HepG2 (cell line): ENCODE results near the gene PYGL. TPM values are rescaled to one million over a fixed set of nuclear protein-coding genes. Genes with fewer than 3 reads are reported as not detected.
A peak's percentile ranks its signal among the peaks of the same experiment; 100 is the strongest.

Source experiments
- ATM ChIP-seq: fragments of 450-650 bp; IDR thresholded peaks from 2 replicates; pipeline ENCODE4 v1.7.1; 2017; ENCODE audit warnings: mild to moderate bottlenecking, borderline replicate concordance
- CBX2 ChIP-seq, 2 experiments: fragments of 200-600 bp in 1 of 2; sonication (generic); formaldehyde crosslinking in 1 of 2; IDR thresholded peaks; 2 replicates each; pipeline versions ENCODE4 v1.7.0 to v1.8.1; 2018 to 2022; ENCODE audit warnings: low read depth in 2 of 2, low read length in 1 of 2, mild to moderate bottlenecking in 1 of 2, missing genetic modification reagents in 1 of 2
- CCDC6 ChIP-seq: sonication (generic); formaldehyde crosslinking; IDR thresholded peaks from 2 replicates; pipeline ENCODE4 v1.8.1; 2022; ENCODE audit warnings: mild to moderate bottlenecking, missing genetic modification reagents, moderate library complexity
- FLYWCH1 ChIP-seq: sonication (generic); formaldehyde crosslinking; IDR thresholded peaks from 2 replicates; pipeline ENCODE4 v1.8.1; 2023; ENCODE audit warnings: mild to moderate bottlenecking, missing genetic modification reagents
- HMGA1 ChIP-seq: sonication (generic); formaldehyde crosslinking; conservative IDR thresholded peaks from 2 replicates; pipeline ENCODE4 v1.4.0; 2020; ENCODE audit warnings: missing genetic modification reagents
- MIER3 ChIP-seq: IDR thresholded peaks from 2 replicates; pipeline ENCODE4 v1.6.1; 2016; ENCODE audit warnings: missing compliant biosample characterization, borderline replicate concordance
- NBN ChIP-seq: fragments of 450-650 bp; conservative IDR thresholded peaks from 2 replicates; pipeline ENCODE4 v1.6.1; 2017
- NPAS2 ChIP-seq: sonication (generic); formaldehyde crosslinking; IDR thresholded peaks from 2 replicates; pipeline ENCODE4 v1.8.0; 2022; ENCODE audit warnings: mild to moderate bottlenecking, missing genetic modification reagents, borderline replicate concordance
- RBM22 ChIP-seq: fragments of 200-400 bp; formaldehyde crosslinking; optimal IDR thresholded peaks from 2 replicates; pipeline ENCODE3; 2017; ENCODE audit warnings: mild to moderate bottlenecking, low read length, moderate library complexity
- RBM39 ChIP-seq: fragments of 200-400 bp; formaldehyde crosslinking; IDR thresholded peaks from one replicate; pipeline ENCODE4 v1.6.1; 2018; ENCODE audit warnings: antibody characterized with exemption, mild to moderate bottlenecking, low read depth, low read length; ENCODE audit not compliant: poor library complexity, severe bottlenecking
- SSRP1 ChIP-seq: IDR thresholded peaks from 2 replicates; pipeline ENCODE4 v1.6.1; 2016; ENCODE audit warnings: control low read depth
- TBX2 ChIP-seq: sonication (generic); formaldehyde crosslinking; IDR thresholded peaks from 2 replicates; pipeline ENCODE4 v1.5.0; 2020; ENCODE audit warnings: missing genetic modification reagents, mild to moderate bottlenecking, borderline replicate concordance
- TCF12 ChIP-seq, 2 experiments: fragments of 450-650 bp in 1 of 2; sonication (generic) in 1 of 2; formaldehyde crosslinking in 1 of 2; IDR thresholded peaks; 2 replicates each; pipeline versions ENCODE4 v1.6.1 to v1.8.0; 2017 to 2022; ENCODE audit warnings: antibody characterized with exemption in 1 of 2, mild to moderate bottlenecking in 1 of 2, missing genetic modification reagents in 1 of 2, moderate library complexity in 1 of 2
- ZNF350 ChIP-seq: sonication (generic); formaldehyde crosslinking; IDR thresholded peaks from 2 replicates; pipeline ENCODE4 v1.4.0; 2020; ENCODE audit warnings: mild to moderate bottlenecking, low read depth, missing genetic modification reagents, borderline replicate concordance
- ZNF441 ChIP-seq: sonication (generic); formaldehyde crosslinking; IDR thresholded peaks from 2 replicates; pipeline ENCODE4 v1.7.0; 2021; ENCODE audit warnings: missing genetic modification reagents, borderline replicate concordance
- ZNF460 ChIP-seq: sonication (generic); formaldehyde crosslinking; IDR thresholded peaks from 2 replicates; pipeline ENCODE4 v1.5.1; 2020; ENCODE audit warnings: missing genetic modification reagents, mild to moderate bottlenecking, borderline replicate concordance
- ZNF530 ChIP-seq: sonication (generic); formaldehyde crosslinking; IDR thresholded peaks from 2 replicates; pipeline ENCODE4 v1.5.0; 2020; ENCODE audit warnings: low read depth, mild to moderate bottlenecking, missing genetic modification reagents
- ZNF670 ChIP-seq: sonication (generic); formaldehyde crosslinking; IDR thresholded peaks from 2 replicates; pipeline ENCODE4 v1.8.0; 2022; ENCODE audit warnings: mild to moderate bottlenecking, missing genetic modification reagents, borderline replicate concordance
- polyA plus RNA-seq, 8 experiments: library from polyadenylated mRNA; depleted of rRNA in 3 of 8; stranded (reverse) in 7 of 8; unstranded in 1 of 8; fragments of >200 nt; fragmentation: Illumina TruSeq in 4 of 8; extraction: Trizol in 4 of 8; gene quantifications; 2 replicates each; pipeline versions ENCODE4 v1.2.1 to v1.2.3, GENCODE V29; 2011 to 2016; ENCODE audit warnings: low read depth in 4 of 8, missing spikeins in 1 of 8, mixed read lengths in 1 of 8; ENCODE audit not compliant: insufficient read depth in 1 of 8
- total RNA-seq, 5 experiments: library from RNA; depleted of rRNA; stranded (reverse); fragments of >200 nt; fragmentation: Illumina TruSeq; extraction: Trizol; gene quantifications; 2 replicates each; pipeline ENCODE4 v1.2.3, GENCODE V29; 2016; ENCODE audit warnings: low read depth in 1 of 5
- TF ChIP-seq, protein P1 (sequence below), 2 experiments: sonication (generic) in 1 of 2; formaldehyde crosslinking in 1 of 2; IDR thresholded peaks; 2 replicates each; pipeline versions ENCODE4 v1.5.1 to v1.6.1; 2011 to 2020; ENCODE audit warnings: borderline replicate concordance in 1 of 2, low read depth in 1 of 2, low read length in 1 of 2, mild to moderate bottlenecking in 1 of 2, missing genetic modification reagents in 1 of 2, moderate library complexity in 1 of 2
- TF ChIP-seq, protein P2 (sequence below): sonication (generic); formaldehyde crosslinking; IDR thresholded peaks from 2 replicates; pipeline ENCODE4 v1.8.0; 2022; ENCODE audit warnings: mild to moderate bottlenecking, missing genetic modification reagents; ENCODE audit not compliant: insufficient replicate concordance
- TF ChIP-seq, protein P3 (sequence below): sonication (generic); formaldehyde crosslinking; IDR thresholded peaks from 2 replicates; pipeline ENCODE4 v1.8.1; 2022; ENCODE audit warnings: mild to moderate bottlenecking, missing genetic modification reagents
- TF ChIP-seq, protein P4 (sequence below): sonication (generic); formaldehyde crosslinking; IDR thresholded peaks from 2 replicates; pipeline ENCODE4 v1.4.0; 2020; ENCODE audit warnings: missing genetic modification reagents

Gene PYGL
- total and polyA plus RNA-seq, 2 of the 13 experiments (the other 11 are each of a cell fraction or from before 2014, with no cell fraction given), result 98.4 to 110 TPM

DNA sequence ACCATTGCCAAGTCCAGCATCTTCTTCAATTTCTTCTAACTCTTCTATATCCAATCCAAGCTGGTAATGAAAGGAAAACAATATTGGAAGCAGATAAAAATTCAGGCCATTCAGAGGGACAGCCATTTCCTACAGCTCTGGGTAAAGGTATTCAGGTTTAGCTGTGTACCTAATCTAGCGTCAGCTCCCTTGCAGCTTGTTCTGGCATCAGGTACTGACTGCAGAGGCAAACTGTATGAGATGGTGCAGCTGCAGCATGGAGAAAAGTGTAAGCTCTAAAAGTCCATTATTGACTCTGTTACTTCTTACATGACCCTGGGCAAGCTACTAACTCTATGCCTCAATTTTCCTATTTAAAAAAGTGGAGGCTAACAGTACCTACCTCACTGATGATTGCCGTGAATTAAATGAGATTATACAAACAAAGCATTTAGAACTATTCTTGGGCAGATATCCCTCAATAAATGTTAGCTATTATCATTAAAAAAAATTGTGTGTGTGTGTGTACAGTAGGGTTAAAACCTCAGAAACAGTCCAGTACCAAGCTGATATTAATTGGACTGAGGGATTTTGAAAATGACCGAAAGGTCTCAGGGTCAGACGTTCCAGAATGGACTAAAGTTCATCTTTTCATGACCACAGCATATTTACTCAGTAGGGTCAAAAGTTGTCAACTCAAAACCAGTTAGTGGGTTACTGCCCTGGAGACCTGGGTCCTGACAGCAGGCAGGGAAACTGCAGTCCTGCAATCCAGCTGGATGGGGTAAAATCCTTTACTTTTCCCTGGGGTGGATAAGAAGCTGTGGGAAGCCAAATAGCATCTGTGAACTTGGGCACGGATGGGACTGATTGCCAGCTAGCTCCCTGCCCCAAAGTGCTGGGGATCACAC, 8.9 kb downstream of the PYGL start (continued):
- TF ChIP-seq, protein P1, sequence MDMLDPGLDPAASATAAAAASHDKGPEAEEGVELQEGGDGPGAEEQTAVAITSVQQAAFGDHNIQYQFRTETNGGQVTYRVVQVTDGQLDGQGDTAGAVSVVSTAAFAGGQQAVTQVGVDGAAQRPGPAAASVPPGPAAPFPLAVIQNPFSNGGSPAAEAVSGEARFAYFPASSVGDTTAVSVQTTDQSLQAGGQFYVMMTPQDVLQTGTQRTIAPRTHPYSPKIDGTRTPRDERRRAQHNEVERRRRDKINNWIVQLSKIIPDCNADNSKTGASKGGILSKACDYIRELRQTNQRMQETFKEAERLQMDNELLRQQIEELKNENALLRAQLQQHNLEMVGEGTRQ (IDR thresholded peaks at IDR 0.05; ENCODE audit: low read depth, low read length), result no peak
- TF ChIP-seq, protein P1 (CRISPR knock-in tag; IDR thresholded peaks at IDR 0.05; ENCODE audit: borderline replicate concordance), result no peak
- no peak for TF ChIP-seq ZNF350 (CRISPR knock-in tag)
- TF ChIP-seq ZNF441 (CRISPR knock-in tag), result no peak
- TF ChIP-seq HMGA1 (CRISPR knock-in tag), result no peak
- no peak for TF ChIP-seq FLYWCH1 (CRISPR knock-in tag)
- TF ChIP-seq, protein P2, sequence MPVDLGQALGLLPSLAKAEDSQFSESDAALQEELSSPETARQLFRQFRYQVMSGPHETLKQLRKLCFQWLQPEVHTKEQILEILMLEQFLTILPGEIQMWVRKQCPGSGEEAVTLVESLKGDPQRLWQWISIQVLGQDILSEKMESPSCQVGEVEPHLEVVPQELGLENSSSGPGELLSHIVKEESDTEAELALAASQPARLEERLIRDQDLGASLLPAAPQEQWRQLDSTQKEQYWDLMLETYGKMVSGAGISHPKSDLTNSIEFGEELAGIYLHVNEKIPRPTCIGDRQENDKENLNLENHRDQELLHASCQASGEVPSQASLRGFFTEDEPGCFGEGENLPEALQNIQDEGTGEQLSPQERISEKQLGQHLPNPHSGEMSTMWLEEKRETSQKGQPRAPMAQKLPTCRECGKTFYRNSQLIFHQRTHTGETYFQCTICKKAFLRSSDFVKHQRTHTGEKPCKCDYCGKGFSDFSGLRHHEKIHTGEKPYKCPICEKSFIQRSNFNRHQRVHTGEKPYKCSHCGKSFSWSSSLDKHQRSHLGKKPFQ (CRISPR knock-in tag), result no peak
- TF ChIP-seq ZNF670 (CRISPR knock-in tag), result no peak
- TF ChIP-seq RBM22, result no peak
- peak; percentile 63; the same call in 1 of the 2 replicates for TF ChIP-seq MIER3 (CRISPR knock-in tag)
- no peak for TF ChIP-seq ATM
- no peak for TF ChIP-seq ZNF530 (CRISPR knock-in tag)
- TF ChIP-seq NPAS2, result no peak
- no peak for TF ChIP-seq NBN
- no peak for TF ChIP-seq RBM39
- TF ChIP-seq, protein P3, sequence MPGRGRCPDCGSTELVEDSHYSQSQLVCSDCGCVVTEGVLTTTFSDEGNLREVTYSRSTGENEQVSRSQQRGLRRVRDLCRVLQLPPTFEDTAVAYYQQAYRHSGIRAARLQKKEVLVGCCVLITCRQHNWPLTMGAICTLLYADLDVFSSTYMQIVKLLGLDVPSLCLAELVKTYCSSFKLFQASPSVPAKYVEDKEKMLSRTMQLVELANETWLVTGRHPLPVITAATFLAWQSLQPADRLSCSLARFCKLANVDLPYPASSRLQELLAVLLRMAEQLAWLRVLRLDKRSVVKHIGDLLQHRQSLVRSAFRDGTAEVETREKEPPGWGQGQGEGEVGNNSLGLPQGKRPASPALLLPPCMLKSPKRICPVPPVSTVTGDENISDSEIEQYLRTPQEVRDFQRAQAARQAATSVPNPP, result no peak
- TF ChIP-seq CCDC6 (CRISPR knock-in tag), result no peak
- TF ChIP-seq TBX2 (CRISPR knock-in tag), result peak; percentile 89
- TF ChIP-seq, protein P4, sequence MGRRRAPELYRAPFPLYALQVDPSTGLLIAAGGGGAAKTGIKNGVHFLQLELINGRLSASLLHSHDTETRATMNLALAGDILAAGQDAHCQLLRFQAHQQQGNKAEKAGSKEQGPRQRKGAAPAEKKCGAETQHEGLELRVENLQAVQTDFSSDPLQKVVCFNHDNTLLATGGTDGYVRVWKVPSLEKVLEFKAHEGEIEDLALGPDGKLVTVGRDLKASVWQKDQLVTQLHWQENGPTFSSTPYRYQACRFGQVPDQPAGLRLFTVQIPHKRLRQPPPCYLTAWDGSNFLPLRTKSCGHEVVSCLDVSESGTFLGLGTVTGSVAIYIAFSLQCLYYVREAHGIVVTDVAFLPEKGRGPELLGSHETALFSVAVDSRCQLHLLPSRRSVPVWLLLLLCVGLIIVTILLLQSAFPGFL (CRISPR knock-in tag), result no peak
- no peak for TF ChIP-seq SSRP1 (CRISPR knock-in tag)
- no peak for TF ChIP-seq ZNF460 (CRISPR knock-in tag)
- TF ChIP-seq CBX2 (IDR thresholded peaks at IDR 0.05; ENCODE audit: low read depth, low read length), result no peak
- no peak for TF ChIP-seq CBX2 (CRISPR knock-in tag; IDR thresholded peaks at IDR 0.05; ENCODE audit: low read depth)
- no peak for TF ChIP-seq TCF12 (IDR thresholded peaks at IDR 0.05)
- TF ChIP-seq TCF12 (CRISPR knock-in tag; IDR thresholded peaks at IDR 0.05), result no peak
